ENCODE results near the gene CYP27B1. TPM values are rescaled to one million over a fixed set of nuclear protein-coding genes. Genes with fewer than 3 reads are reported as not detected.

CYP27B1 gene
- total RNA-seq, 1 experiment from 2014 or later = 7.0 TPM

GRCh38 chr12:57735952-57736740 lies 30.7 kb downstream of the CYP27B1 start:
- no peak for DNase-seq (ENCODE audit: low spot score)

DNA sequence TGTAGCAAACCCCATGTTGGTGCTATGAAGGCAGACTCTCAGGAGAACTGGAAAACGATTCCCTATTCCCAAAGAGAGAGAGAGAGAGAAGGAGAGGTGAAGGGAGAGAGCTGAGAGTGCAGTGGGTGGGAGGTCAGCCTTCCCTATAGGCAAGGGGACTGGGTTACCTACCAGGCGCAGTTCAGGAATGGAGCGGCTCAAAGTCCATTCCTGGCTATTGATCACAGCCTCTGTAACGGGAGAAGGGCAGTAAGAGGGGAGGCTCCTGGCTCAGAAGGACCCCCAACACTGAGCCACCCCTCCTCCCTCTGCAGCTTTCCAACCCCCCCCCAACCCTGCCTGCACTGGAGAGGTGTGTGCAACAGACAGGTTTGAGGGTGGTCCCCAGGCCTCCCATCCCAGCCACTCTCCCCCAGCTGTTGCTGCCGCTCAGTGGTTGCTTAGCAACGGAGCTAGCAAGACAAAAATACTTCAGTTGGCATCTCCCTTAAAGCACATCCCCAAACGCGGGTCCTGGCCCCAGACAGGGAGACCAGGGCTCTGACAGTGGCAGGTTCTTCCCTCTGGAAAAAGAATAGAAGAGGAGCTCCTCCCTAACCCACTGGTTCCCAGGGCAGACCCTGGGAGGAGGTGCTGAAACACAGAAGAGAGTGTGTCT lies 31.6 kb downstream of the CYP27B1 start:
- no peak for DNase-seq (ENCODE audit: low spot score)

DNA sequence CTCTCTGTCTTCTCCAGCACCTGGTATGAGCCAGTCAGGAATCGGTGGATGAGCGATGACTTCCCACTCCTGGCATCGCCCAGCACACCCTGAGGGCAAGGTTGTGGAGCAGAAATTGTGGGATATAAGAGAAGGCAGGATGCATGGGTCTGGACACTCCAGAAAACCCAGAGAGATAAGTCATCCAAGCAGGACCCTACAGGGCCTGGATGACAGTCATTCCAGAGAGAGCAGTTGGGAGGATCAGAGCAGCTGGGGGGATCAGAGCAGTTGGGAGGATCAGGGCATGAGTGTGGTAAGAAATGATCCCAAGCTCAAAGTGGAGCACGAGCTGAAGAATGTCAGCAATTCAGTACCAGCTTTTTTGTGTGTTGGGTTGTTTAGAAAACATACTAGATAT lies 32.3 kb downstream of the CYP27B1 start:
- no peak for DNase-seq (ENCODE audit: low spot score)

DNA sequence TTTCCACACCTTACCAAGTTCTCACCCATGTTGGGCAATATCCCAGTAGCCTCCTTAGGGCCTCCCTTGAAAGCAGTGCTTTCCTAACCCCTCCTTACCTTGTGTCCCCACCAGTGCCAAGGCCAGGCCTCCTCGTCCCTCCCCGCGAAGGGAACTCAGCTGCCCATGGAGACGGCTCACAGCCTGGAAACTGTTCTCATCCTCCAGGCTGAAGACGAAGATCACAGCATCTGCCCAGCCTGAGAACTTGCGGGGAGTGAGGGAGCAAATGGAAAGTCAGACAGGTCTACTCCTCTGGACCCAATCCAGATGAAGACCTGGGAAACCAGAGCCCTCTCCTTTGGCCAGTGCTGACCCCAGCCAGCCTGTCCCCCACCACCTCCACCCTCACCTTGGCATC lies 33.0 kb downstream of the CYP27B1 start:
- DNase-seq (ENCODE audit: low spot score) = no peak

- no peak for DNase-seq (ENCODE audit: low spot score)
Measured at GRCh38 chr12:57732726-57733593, 33.9 kb downstream of the CYP27B1 start.

DNA sequence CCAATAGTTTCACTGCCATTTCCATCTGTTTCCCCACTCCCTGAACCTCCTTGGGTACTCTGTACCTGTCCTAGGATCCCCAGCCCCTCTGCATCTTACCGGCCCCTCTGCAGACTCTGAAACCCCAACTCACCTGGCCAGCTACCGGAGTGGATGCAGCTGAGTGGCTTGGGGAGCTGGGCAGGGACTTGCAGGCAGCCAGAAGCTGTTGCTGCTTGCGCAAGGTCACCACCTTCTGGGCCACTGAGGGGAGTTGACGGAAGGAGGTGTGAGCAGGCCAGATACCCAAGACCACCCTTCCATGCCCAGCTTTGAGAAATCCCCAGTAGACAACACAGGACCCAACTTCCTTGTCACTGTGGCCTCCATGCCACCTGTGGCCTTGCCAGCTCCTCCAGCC lies 34.6 kb downstream of the CYP27B1 start:
- no peak for DNase-seq (ENCODE audit: low spot score)

DNA sequence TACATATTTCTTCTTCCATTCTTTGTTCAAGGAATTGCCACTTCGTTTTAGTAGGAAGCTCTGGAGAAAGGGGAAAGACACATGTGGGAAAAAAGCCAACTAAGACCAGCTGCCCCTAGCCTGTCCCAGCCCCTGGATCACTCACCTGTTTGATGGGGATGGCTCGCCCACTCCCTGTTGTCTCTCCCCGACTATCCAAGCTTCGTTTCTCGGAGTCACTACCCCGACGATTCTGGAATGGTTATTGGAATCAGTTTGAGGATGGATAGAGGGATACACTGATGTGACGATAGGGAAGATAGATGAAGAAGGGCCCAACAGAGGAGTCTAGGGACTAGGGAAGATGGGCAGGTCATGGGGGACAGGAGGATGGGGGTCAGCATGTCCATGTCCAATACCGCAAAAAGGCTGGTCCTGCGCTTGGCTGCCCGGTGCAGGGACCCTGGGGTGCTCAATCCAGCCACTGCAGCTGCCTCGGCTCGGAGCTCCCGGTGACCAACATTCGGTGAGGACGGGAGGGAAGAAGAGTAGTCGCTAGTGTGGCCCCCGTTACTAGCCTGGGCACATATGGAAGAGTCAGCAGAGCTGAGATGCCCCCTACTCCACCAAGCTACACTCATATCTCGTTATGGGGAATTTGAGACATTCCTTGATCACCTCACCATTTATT lies 35.3 kb downstream of the CYP27B1 start:
- no peak for DNase-seq (ENCODE audit: low spot score)

GRCh38 chr12:57730336-57731067 lies 36.4 kb downstream of the CYP27B1 start:
- no peak for DNase-seq (ENCODE audit: low spot score)

DNA sequence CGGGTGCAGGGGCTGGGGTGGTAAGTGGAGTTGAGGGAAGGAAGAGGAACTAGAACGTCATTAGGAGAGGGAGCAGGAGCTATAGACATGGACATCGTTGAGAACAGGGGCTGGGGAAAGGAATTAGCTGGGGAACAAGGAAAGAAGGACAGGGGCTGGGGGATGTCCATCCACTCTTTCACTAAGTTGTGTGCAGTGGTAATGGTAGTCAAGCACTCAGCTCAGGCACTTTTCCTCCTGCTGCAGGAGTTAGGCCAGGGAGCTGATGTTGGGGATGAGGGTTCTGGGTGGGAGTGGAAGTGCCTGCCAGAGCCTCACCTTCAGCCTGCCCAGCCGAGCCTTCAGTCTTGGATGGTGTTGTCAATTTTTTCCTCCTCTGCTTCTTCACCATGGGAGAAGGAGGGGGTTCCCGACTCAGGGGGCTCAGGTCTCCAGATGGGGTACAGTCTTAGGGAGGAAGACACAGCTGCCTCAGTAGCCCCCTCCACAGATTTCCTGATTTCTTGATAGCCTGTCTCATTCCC lies 37.5 kb downstream of the CYP27B1 start:
- no peak for DNase-seq (ENCODE audit: low spot score)

GRCh38 chr12:57727758-57728395 lies 39.0 kb downstream of the CYP27B1 start:
- DNase-seq (ENCODE audit: low spot score) = no peak

- no peak for DNase-seq (ENCODE audit: low spot score)
Measured at GRCh38 chr12:57726884-57727757, 39.8 kb downstream of the CYP27B1 start.

- DNase-seq (ENCODE audit: low spot score) = peak; percentile 80
Measured at GRCh38 chr12:57726151-57726883, 40.6 kb downstream of the CYP27B1 start.

DNA sequence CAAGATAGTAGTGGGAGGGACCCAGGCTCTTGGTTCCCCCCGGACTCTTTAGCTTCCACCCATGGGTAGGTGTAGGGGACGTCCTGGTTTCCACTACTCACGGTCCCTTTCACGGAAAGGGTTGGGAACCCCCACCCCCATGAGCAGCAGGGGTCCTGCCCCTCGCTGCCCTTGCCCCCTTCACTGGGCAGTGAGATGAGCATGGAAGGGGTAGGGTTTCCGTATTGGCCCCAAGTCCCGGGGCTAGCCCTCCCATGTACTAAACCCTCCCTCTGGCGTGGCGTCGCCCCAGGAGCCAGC lies 41.1 kb downstream of the CYP27B1 start:
- DNase-seq (ENCODE audit: low spot score) = no peak

- DNase-seq (ENCODE audit: low spot score) = no peak
Measured at GRCh38 chr12:57724936-57725740, 41.7 kb downstream of the CYP27B1 start.

DNA sequence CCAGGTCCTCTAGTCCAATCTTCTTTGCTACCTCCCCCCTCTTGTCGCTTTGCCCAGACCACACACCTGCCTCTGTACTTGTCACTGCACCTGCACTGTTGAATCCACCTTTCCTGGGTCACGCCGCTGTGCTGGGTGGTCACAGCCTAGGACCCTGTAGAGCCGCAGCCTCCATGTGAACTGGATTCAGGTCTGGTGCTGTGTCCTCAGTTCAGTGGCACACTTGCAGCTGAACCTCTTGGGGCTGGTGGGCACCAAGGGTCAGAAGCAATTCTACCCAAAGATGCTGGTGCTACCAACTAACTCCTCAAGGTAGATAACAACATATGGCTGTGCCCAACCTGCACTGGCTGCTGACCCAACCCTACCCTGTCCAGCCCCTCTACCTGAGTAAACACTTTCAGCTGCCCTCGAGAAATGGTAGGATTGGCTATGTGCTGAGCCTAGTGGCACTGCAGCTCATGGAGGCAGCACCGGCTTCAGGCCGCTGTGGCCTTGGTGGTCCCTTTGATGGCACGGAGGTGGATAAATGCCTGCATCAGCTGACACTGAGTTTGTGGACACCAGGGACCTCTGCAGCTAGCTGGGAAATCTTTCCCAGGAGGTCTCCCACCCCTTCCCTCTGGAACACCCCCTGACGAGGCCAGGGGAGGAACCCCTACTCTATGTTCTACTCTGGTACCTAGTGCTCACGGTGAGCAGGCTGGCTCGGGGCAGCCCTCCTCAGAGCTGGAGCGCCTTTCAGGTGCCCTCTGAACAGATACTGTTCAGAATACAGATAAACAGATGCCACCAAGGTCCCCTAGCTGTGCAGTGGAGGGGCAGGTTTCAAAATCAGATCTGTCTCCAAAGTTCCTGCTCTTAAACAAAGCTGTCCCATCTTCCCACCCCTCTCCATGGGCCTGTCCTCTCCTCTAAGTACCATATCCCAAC lies 42.6 kb downstream of the CYP27B1 start:
- no peak for DNase-seq (ENCODE audit: low spot score)

DNA sequence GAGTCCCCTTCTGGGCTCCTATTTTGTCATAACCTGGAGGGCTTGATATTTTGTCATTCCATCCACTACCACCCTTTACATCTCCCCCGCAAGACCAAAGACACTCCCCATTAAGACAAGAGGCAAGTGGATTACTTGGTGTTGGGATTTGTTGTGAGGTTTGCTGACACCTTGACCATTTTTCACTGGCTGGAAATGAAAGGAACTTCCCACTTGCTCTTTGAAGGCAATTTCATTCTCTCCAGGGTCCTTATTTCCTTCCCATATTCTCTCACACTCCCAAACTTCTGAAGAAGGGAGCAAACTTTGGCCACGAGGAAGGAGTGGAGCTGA lies 43.3 kb downstream of the CYP27B1 start:
- no peak for DNase-seq (ENCODE audit: low spot score)
